HG03571 (cell line): ENCODE results near the gene EDAR.

Experiments
- ATAC-seq: cut with Tn5 transposase; IDR thresholded peaks from one replicate; pipeline ENCODE4 v1.9.1; 2021; ENCODE audit not compliant: unreplicated experiment

The EDAR gene

GRCh38 chr2:108870069-108870644, 118.9 kb downstream of the EDAR start:
- ATAC-seq: no peak

- ATAC-seq: no peak
These were observed 119.5 kb downstream of the EDAR start for GRCh38 chr2:108869542-108869941.

DNA sequence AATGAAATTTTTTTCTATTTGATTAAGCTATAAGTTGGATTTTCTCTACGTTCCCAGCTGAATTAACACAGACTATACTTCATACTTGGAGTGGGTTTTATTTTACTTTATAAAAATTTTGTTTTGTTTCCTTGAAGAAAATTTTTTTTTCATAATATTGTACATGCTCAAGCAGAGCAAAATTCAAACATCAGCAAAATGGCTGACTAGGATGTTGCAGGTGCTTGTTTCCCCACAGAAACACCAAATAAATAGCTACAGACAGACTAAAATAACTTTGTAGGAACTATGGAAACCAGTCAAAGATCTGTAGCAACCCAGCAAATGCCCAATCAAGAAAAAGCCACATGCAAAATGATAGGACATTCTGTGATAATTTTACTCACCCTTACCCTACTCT, 120.1 kb downstream of the EDAR start:
- no peak for ATAC-seq

GRCh38 chr2:108866041-108866440, 123.0 kb downstream of the EDAR start:
- no peak for ATAC-seq

- no peak for ATAC-seq
These were observed 130.1 kb downstream of the EDAR start for GRCh38 chr2:108858894-108859293.

- ATAC-seq: no peak
These were observed 133.8 kb downstream of the EDAR start for GRCh38 chr2:108855194-108855593.

GRCh38 chr2:108854484-108854883, 134.5 kb downstream of the EDAR start:
- no peak for ATAC-seq

- ATAC-seq: no peak
These were observed 135.6 kb downstream of the EDAR start for GRCh38 chr2:108853421-108853820.

GRCh38 chr2:108852375-108852774, 136.6 kb downstream of the EDAR start:
- no peak for ATAC-seq

DNA sequence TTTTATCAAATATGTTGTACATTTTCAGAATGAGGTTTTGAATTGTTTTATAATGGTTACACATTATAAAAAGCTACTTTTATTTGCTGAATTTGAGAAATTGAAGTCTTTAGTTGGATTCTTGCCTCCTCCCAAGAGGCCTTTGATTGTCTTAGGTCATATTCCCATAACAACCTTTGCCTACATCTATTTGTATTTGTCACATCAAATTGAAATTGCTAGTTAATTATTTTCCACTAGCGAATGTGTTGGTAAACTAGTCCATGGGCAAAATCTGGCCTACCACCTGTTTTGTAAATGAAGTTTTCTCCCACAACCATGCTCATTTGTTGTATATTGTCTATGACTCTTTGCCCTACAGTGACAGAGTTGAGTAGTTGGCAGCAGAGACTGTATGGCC, 142.0 kb downstream of the EDAR start:
- ATAC-seq: no peak

GRCh38 chr2:108845923-108846322, 143.1 kb downstream of the EDAR start:
- no peak for ATAC-seq
